Activated CD8-positive, alpha-beta T cell treated with anti-CD3 and anti-CD28 coated beads, Interleukin-2, amount 10 ng/mL, durations not matched to agents 7 days and 5 days (primary cell): ENCODE data around the gene TSR3. TPM values are rescaled to one million over a fixed set of nuclear protein-coding genes. Genes with fewer than 3 reads are reported as not detected.
A peak's percentile ranks its signal among the peaks of the same experiment; 100 is the strongest.

Experiments
- ATAC-seq: fragments of 150-1000 bp; cut with Tn5 transposase; one replicate; pipeline ENCODE4 v1.10.0; 2021; ENCODE audit warnings: moderate library complexity
- CTCF ChIA-PET: fragments of 350-600 bp; sonication (Branson Sonifier 250); formaldehyde crosslinking; loops from one replicate; lab custom pipeline; 2021; ENCODE audit warnings: antibody characterized with exemption; lab: Charles Lee
- POLR2A ChIA-PET: fragments of 350-600 bp; sonication (Branson Sonifier 250); formaldehyde crosslinking; loops from one replicate; lab custom pipeline; 2021; ENCODE audit warnings: antibody characterized with exemption; lab: Charles Lee
- DNase-seq: peaks from one replicate; pipeline ENCODE4 v3.0.0-alpha.2; 2020
- H3K27ac Mint-ChIP-seq: one replicate; pipeline ENCODE4 v1.8.0; 2021; ENCODE audit warnings: mild to moderate bottlenecking, mixed read lengths
- H3K27me3 Mint-ChIP-seq: one replicate; pipeline ENCODE4 v1.8.0; 2021; ENCODE audit warnings: low read depth, mixed read lengths
- H3K36me3 Mint-ChIP-seq: one replicate; pipeline ENCODE4 v1.8.0; 2021; ENCODE audit warnings: low read depth, mixed read lengths
- H3K4me1 Mint-ChIP-seq: one replicate; pipeline ENCODE4 v1.8.0; 2021; ENCODE audit warnings: low read depth, mixed read lengths
- H3K4me3 Mint-ChIP-seq: one replicate; pipeline ENCODE4 v1.8.0; 2021; ENCODE audit warnings: mild to moderate bottlenecking, mixed read lengths
- H3K9me3 Mint-ChIP-seq: one replicate; pipeline ENCODE4 v1.8.0; 2022; ENCODE audit warnings: mixed read lengths; ENCODE audit not compliant: insufficient read depth
- total RNA-seq, 2 experiments: library from RNA; stranded (reverse); gene quantifications; one replicate each; pipeline ENCODE4 v1.2.3, GENCODE V29; 2021

The TSR3 gene
- total RNA-seq, 2 experiments from 2014 or later, result 48.5 to 50.7 TPM

GRCh38 chr16:1348441-1348840 is 3.2 kb downstream of the TSR3 start:
- no peaks in the 10 kb centered on the region for H3K9me3 Mint-ChIP-seq
- H3K27me3 Mint-ChIP-seq, result no peaks in the 10 kb centered on the region
- ChIA-PET POLR2A (interaction anchor here (1.4 kb wide), 1 partner anchor 72 kb away, joined by 5 read pairs; the partner anchor contains the start of gene UQCC4), CTCF (interaction anchor here (1.9 kb wide), 1 partner anchor 16 kb away, joined by 7 read pairs; no protein-coding TSS in a partner anchor)
- DNase-seq (no peak), ATAC-seq (no peak)
- no peaks in the 10 kb centered on the region for H3K36me3 Mint-ChIP-seq
- no peak overlapping the region for H3K4me3 Mint-ChIP-seq
- H3K4me1 Mint-ChIP-seq, result peaks cover 23% of the 10 kb centered on the region
- H3K27ac Mint-ChIP-seq, result no peak overlapping the region

GRCh38 chr16:1347962-1348361 is 3.7 kb downstream of the TSR3 start:
- CTCF ChIA-PET, result interaction anchor here (1.9 kb wide), 1 partner anchor 16 kb away, joined by 7 read pairs; no protein-coding TSS in a partner anchor
- no peak for DNase-seq

GRCh38 chr16:1347286-1347855 is 4.3 kb downstream of the TSR3 start:
- Mint-ChIP-seq H3K4me1 (peaks cover 23% of the 10 kb centered on the region), H3K4me3 (no peak overlapping the region), H3K36me3 (no peaks in the 10 kb centered on the region), H3K27me3 (no peaks in the 10 kb centered on the region), H3K27ac (no peak overlapping the region), H3K9me3 (no peaks in the 10 kb centered on the region)
- no peak for DNase-seq
- ChIA-PET CTCF (interaction anchor here (1.9 kb wide), 1 partner anchor 17 kb away, joined by 7 read pairs; no protein-coding TSS in a partner anchor), POLR2A (no interaction called here)
- ATAC-seq, result no peak

More at GRCh38 chr16:1347962-1348361, 3.7 kb downstream of the TSR3 start:
- Mint-ChIP-seq H3K27ac (no peak overlapping the region), H3K27me3 (no peaks in the 10 kb centered on the region), H3K9me3 (no peaks in the 10 kb centered on the region), H3K36me3 (no peaks in the 10 kb centered on the region), H3K4me3 (no peak overlapping the region), H3K4me1 (peaks cover 23% of the 10 kb centered on the region)
- POLR2A ChIA-PET, result interaction anchor here (1.4 kb wide), 1 partner anchor 73 kb away, joined by 5 read pairs; the partner anchor contains the start of gene UQCC4
- ATAC-seq, result no peak

GRCh38 chr16:1346422-1347285 is 5.0 kb downstream of the TSR3 start:
- POLR2A ChIA-PET, result interaction anchor here (0.9 kb wide), 1 partner anchor 37 kb away, joined by 3 read pairs; no protein-coding TSS in a partner anchor
- no peaks in the 10 kb centered on the region for H3K9me3 Mint-ChIP-seq
- ATAC-seq, result no peak
- peaks cover 26% of the 10 kb centered on the region for H3K4me1 Mint-ChIP-seq
- no peaks in the 10 kb centered on the region for H3K36me3 Mint-ChIP-seq
- DNase-seq, result no peak
- CTCF ChIA-PET, result interaction anchor here (1.9 kb wide), 1 partner anchor 17 kb away, joined by 7 read pairs; no protein-coding TSS in a partner anchor
- H3K4me3 Mint-ChIP-seq, result no peak overlapping the region
- H3K27ac Mint-ChIP-seq, result no peak overlapping the region
- H3K27me3 Mint-ChIP-seq, result no peaks in the 10 kb centered on the region

- H3K36me3 Mint-ChIP-seq, result no peaks in the 10 kb centered on the region
- H3K9me3 Mint-ChIP-seq, result no peaks in the 10 kb centered on the region
- no peaks in the 10 kb centered on the region for H3K27me3 Mint-ChIP-seq
- DNase-seq, result no peak
- POLR2A ChIA-PET, result interaction anchor here (0.9 kb wide), 1 partner anchor 38 kb away, joined by 3 read pairs; no protein-coding TSS in a partner anchor
- CTCF ChIA-PET, result no interaction called here
- no peak overlapping the region for H3K27ac Mint-ChIP-seq
- no peak overlapping the region for H3K4me3 Mint-ChIP-seq
- ATAC-seq, result no peak
- H3K4me1 Mint-ChIP-seq, result peaks cover 26% of the 10 kb centered on the region
Measured at GRCh38 chr16:1345651-1346421, 5.8 kb downstream of the TSR3 start.

- Mint-ChIP-seq H3K4me3 (no peak overlapping the region), H3K27ac (no peak overlapping the region), H3K27me3 (no peaks in the 10 kb centered on the region), H3K4me1 (peaks cover 19% of the 10 kb centered on the region), H3K36me3 (no peaks in the 10 kb centered on the region), H3K9me3 (no peaks in the 10 kb centered on the region)
- ATAC-seq, result no peak
- ChIA-PET POLR2A (no interaction called here), CTCF (interaction anchor here (1.1 kb wide), 1 partner anchor 20 kb away, joined by 3 read pairs; no protein-coding TSS in a partner anchor)
- DNase-seq, result no peak
Measured at GRCh38 chr16:1345087-1345486, 6.6 kb downstream of the TSR3 start.

GRCh38 chr16:1344499-1344898 is 7.2 kb downstream of the TSR3 start:
- Mint-ChIP-seq H3K36me3 (no peaks in the 10 kb centered on the region), H3K27ac (no peak overlapping the region), H3K4me3 (no peak overlapping the region), H3K4me1 (peaks cover 17% of the 10 kb centered on the region), H3K27me3 (no peaks in the 10 kb centered on the region), H3K9me3 (no peaks in the 10 kb centered on the region)
- DNase-seq, result no peak
- ChIA-PET CTCF (interaction anchor here (1.1 kb wide), 1 partner anchor 21 kb away, joined by 3 read pairs; no protein-coding TSS in a partner anchor), POLR2A (no interaction called here)
- no peak for ATAC-seq

GRCh38 chr16:1343428-1344242 is 8.0 kb downstream of the TSR3 start:
- peak overlapping the region; percentile 72 for H3K4me3 Mint-ChIP-seq
- peaks cover 17% of the 10 kb centered on the region for H3K4me1 Mint-ChIP-seq
- DNase-seq, result no peak
- ChIA-PET POLR2A (interaction anchor here (1.0 to 1.6 kb wide), 3 partner anchors 12 to 78 kb away, joined by 4 to 6 read pairs (median 4); partner anchors contain the start of gene UBE2I), CTCF (interaction anchor here (1.2 to 1.5 kb wide), 2 partner anchors 12 to 43 kb away, joined by 4 to 8 read pairs; no protein-coding TSS in a partner anchor)
- H3K27ac Mint-ChIP-seq, result peak overlapping the region; percentile 81
- ATAC-seq, result no peak
- H3K9me3 Mint-ChIP-seq, result no peaks in the 10 kb centered on the region
- H3K36me3 Mint-ChIP-seq, result no peaks in the 10 kb centered on the region
- no peaks in the 10 kb centered on the region for H3K27me3 Mint-ChIP-seq

- H3K9me3 Mint-ChIP-seq, result no peaks in the 10 kb centered on the region
- peak; percentile 98 for DNase-seq
- peak overlapping the region; percentile 81 for H3K27ac Mint-ChIP-seq
- ATAC-seq, result peak; percentile 95
- peaks cover 17% of the 10 kb centered on the region for H3K4me1 Mint-ChIP-seq
- H3K36me3 Mint-ChIP-seq, result no peaks in the 10 kb centered on the region
- H3K27me3 Mint-ChIP-seq, result no peaks in the 10 kb centered on the region
- ChIA-PET POLR2A (interaction anchor here (1.0 to 1.6 kb wide), 4 partner anchors 11 to 78 kb away, joined by 4 to 6 read pairs (median 4); partner anchors contain the start of gene UBE2I), CTCF (interaction anchor here (1.2 to 1.5 kb wide), 2 partner anchors 11 to 42 kb away, joined by 4 to 8 read pairs; no protein-coding TSS in a partner anchor)
- H3K4me3 Mint-ChIP-seq, result peak overlapping the region; percentile 72
Measured at GRCh38 chr16:1342526-1343427, 8.9 kb downstream of the TSR3 start.
